H1 (cell line): ENCODE results near the gene HSD3B1. TPM values are rescaled to one million over a fixed set of nuclear protein-coding genes. Genes with fewer than 3 reads are reported as not detected.

Source experiments
- CTCF ChIA-PET: fragments of 300-600 bp; sonication (Branson Sonifier 250); formaldehyde crosslinking; loops from one replicate; lab custom pipeline; 2021; ENCODE audit not compliant: partially characterized antibody; lab: Charles Lee
- POLR2A ChIA-PET: fragments of 300-600 bp; sonication (Branson Sonifier 250); formaldehyde crosslinking; loops from one replicate; lab custom pipeline; 2021; ENCODE audit warnings: inconsistent platforms; ENCODE audit not compliant: partially characterized antibody; lab: Charles Lee
- DNase-seq, 2 experiments: peaks; one replicate each; pipeline versions ENCODE4 v3.0.0 to v3.0.0-alpha.2; 2010 to 2022; ENCODE audit warnings: low spot score in 2 of 2, low read depth in 1 of 2, mixed read lengths in 1 of 2
- FAIRE-seq: peaks from 2 replicates; lab custom pipeline; 2011; peaks lifted over from hg19 to GRCh38; lab: Jason Lieb, UNC
- H2AFZ ChIP-seq: 2 replicates; pipeline ENCODE4 v1.8.1; 2012; ENCODE audit warnings: low read length, inconsistent platforms
- H2AK5ac ChIP-seq: 2 replicates; pipeline ENCODE4 v1.6.1; 2013; ENCODE audit warnings: low read depth, low read length
- H2BK120ac ChIP-seq: replicated peaks from 2 replicates; pipeline ENCODE3; 2013; ENCODE audit warnings: low read depth, low read length, inconsistent platforms
- H2BK12ac ChIP-seq: 2 replicates; pipeline ENCODE4 v1.6.1; 2013; ENCODE audit warnings: low read depth, low read length
- H2BK15ac ChIP-seq: 2 replicates; pipeline ENCODE4 v1.6.1; 2013; ENCODE audit warnings: low read length
- H2BK20ac ChIP-seq: 2 replicates; pipeline ENCODE4 v1.6.1; 2013; ENCODE audit warnings: low read length
- H2BK5ac ChIP-seq: 2 replicates; pipeline ENCODE4 v1.6.1; 2013; ENCODE audit warnings: low read depth, low read length
- H3K14ac ChIP-seq: 2 replicates; pipeline ENCODE4 v1.6.1; 2013; ENCODE audit warnings: inconsistent platforms; ENCODE audit not compliant: insufficient read length
- H3K18ac ChIP-seq: 2 replicates; pipeline ENCODE4 v1.6.1; 2013; ENCODE audit warnings: low read length; ENCODE audit errors: extremely low read depth
- H3K23ac ChIP-seq: 2 replicates; pipeline ENCODE4 v1.6.1; 2013; ENCODE audit warnings: inconsistent platforms; ENCODE audit not compliant: insufficient read length
- H3K23me2 ChIP-seq: 2 replicates; pipeline ENCODE4 v1.6.1; 2013; ENCODE audit warnings: low read depth, low read length
- H3K27ac ChIP-seq: 2 replicates; pipeline ENCODE4 v1.6.1; 2011; ENCODE audit warnings: low read depth, low read length, inconsistent platforms
- H3K27me3 ChIP-seq, 4 experiments: replicated peaks in 1 of 4; 1 replicate in 1 of 4; 2 replicates in 3 of 4; pipeline versions ENCODE4 v1.6.1 to v1.8.1; 2011 to 2013; ENCODE audit warnings: low read length in 3 of 4, mild to moderate bottlenecking in 3 of 4, inconsistent platforms in 2 of 4, mixed read lengths in 2 of 4, moderate library complexity in 1 of 4; ENCODE audit not compliant: control insufficient read depth in 3 of 4, insufficient read depth in 3 of 4; ENCODE audit errors: extremely low read depth in 1 of 4
- H3K36me3 ChIP-seq, 4 experiments: 2 replicates each; pipeline versions ENCODE4 v1.6.1 to v1.8.1; 2011 to 2013; ENCODE audit warnings: mild to moderate bottlenecking in 4 of 4, low read length in 3 of 4, moderate library complexity in 2 of 4, control low read depth in 1 of 4, inconsistent platforms in 1 of 4; ENCODE audit not compliant: insufficient read depth in 4 of 4, control insufficient read depth in 2 of 4
- H3K4ac ChIP-seq: replicated peaks from 2 replicates; pipeline ENCODE3; 2013; ENCODE audit warnings: low read length, low read depth, mixed read lengths, inconsistent platforms; ENCODE audit not compliant: insufficient read length
- H3K4me1 ChIP-seq, 4 experiments: replicated peaks in 1 of 4; 1 replicate in 1 of 4; 2 replicates in 3 of 4; pipeline versions ENCODE4 v1.6.1 to v1.8.1; 2011 to 2013; ENCODE audit warnings: low read length in 3 of 4, inconsistent platforms in 2 of 4, mixed read lengths in 1 of 4; ENCODE audit not compliant: insufficient read depth in 4 of 4, control insufficient read depth in 3 of 4
- H3K4me2 ChIP-seq, 2 experiments: 2 replicates each; pipeline versions ENCODE4 v1.6.1 to v1.8.1; 2011 to 2013; ENCODE audit warnings: low read depth in 2 of 2, low read length in 2 of 2, control low read depth in 1 of 2, inconsistent platforms in 1 of 2, mild to moderate bottlenecking in 1 of 2; ENCODE audit not compliant: insufficient read depth in 1 of 2
- H3K4me3 ChIP-seq, 4 experiments: fragments of 200-600, 300-600 bp in 1 of 4; sonication (generic), shearing (Covaris generic), sonication (Bioruptor Twin) in 1 of 4; 2 replicates each; pipeline versions ENCODE4 v1.5.1 to v1.8.1; 2011 to 2016; ENCODE audit warnings: low read length in 4 of 4, low read depth in 3 of 4, control low read depth in 2 of 4, inconsistent platforms in 2 of 4, mild to moderate bottlenecking in 2 of 4, mixed read lengths in 1 of 4, moderate library complexity in 1 of 4; ENCODE audit not compliant: insufficient read depth in 2 of 4; ENCODE audit errors: extremely low read depth in 1 of 4
- H3K56ac ChIP-seq: replicated peaks from 2 replicates; pipeline ENCODE3; 2013; ENCODE audit warnings: low read depth, mild to moderate bottlenecking, mixed read lengths, low read length, inconsistent platforms; ENCODE audit not compliant: insufficient read length
- H3K79me1 ChIP-seq: 2 replicates; pipeline ENCODE4 v1.6.1; 2013; ENCODE audit warnings: low read depth, low read length, control low read depth
- H3K79me2 ChIP-seq, 2 experiments: 2 replicates each; pipeline versions ENCODE4 v1.6.1 to v1.8.1; 2012 to 2013; ENCODE audit warnings: low read length in 2 of 2, mild to moderate bottlenecking in 2 of 2, inconsistent platforms in 1 of 2; ENCODE audit not compliant: insufficient read depth in 2 of 2, control insufficient read depth in 1 of 2
- H3K9ac ChIP-seq, 4 experiments: replicated peaks in 1 of 4; 1 replicate in 1 of 4; 2 replicates in 3 of 4; pipeline versions ENCODE4 v1.6.1 to v1.8.1; 2011 to 2013; ENCODE audit warnings: low read depth in 3 of 4, low read length in 3 of 4, control low read depth in 2 of 4, mild to moderate bottlenecking in 2 of 4, moderate library complexity in 2 of 4, inconsistent platforms in 1 of 4; ENCODE audit errors: extremely low read depth in 1 of 4
- H3K9me3 ChIP-seq, 2 experiments: 2 replicates each; pipeline versions ENCODE4 v1.6.1 to v1.8.1; 2012 to 2013; ENCODE audit warnings: mild to moderate bottlenecking in 2 of 2, moderate library complexity in 2 of 2, control low read depth in 1 of 2, inconsistent platforms in 1 of 2, low read depth in 1 of 2, low read length in 1 of 2, mixed read lengths in 1 of 2; ENCODE audit not compliant: insufficient read depth in 2 of 2
- H4K20me1 ChIP-seq, 2 experiments: replicated peaks in 1 of 2; 2 replicates each; pipeline versions ENCODE3 to v1.8.1; 2011 to 2013; ENCODE audit warnings: inconsistent platforms in 2 of 2, low read length in 2 of 2, mild to moderate bottlenecking in 1 of 2; ENCODE audit not compliant: insufficient read depth in 2 of 2, control insufficient read depth in 1 of 2
- H4K5ac ChIP-seq: 2 replicates; pipeline ENCODE4 v1.6.1; 2013; ENCODE audit warnings: low read length, low read depth, mixed read lengths, inconsistent platforms; ENCODE audit not compliant: insufficient read length
- H4K8ac ChIP-seq: 2 replicates; pipeline ENCODE4 v1.8.0; 2013; ENCODE audit warnings: mild to moderate bottlenecking, moderate library complexity, low read length, inconsistent platforms; ENCODE audit not compliant: insufficient read depth; ENCODE audit errors: extremely low read depth
- H4K91ac ChIP-seq: replicated peaks from 2 replicates; pipeline ENCODE3; 2013; ENCODE audit warnings: low read length, mixed read lengths, inconsistent platforms; ENCODE audit not compliant: insufficient read length
- CBX5 ChIP-seq: fragments of 300-800, 300-1000 bp; sonication (generic); IDR thresholded peaks from 2 replicates; pipeline ENCODE4 v1.7.1; 2016; ENCODE audit warnings: antibody characterized with exemption, low read length, low read depth
- CTCF ChIP-seq, 3 experiments: IDR thresholded peaks; 1 replicate in 2 of 3; 2 replicates in 1 of 3; pipeline versions ENCODE4 v1.5.1 to v1.6.1; 2011; ENCODE audit warnings: low read length in 3 of 3, mild to moderate bottlenecking in 3 of 3, inconsistent platforms in 2 of 3, low read depth in 1 of 3, moderate library complexity in 1 of 3; ENCODE audit not compliant: insufficient read depth in 1 of 3; ENCODE audit errors: control extremely low read depth in 1 of 3
- GABPA ChIP-seq: IDR thresholded peaks from 2 replicates; pipeline ENCODE4 v1.6.1; 2011; ENCODE audit warnings: mild to moderate bottlenecking, low read length, moderate library complexity, borderline replicate concordance; ENCODE audit not compliant: insufficient read depth
- HDAC2 ChIP-seq, 2 experiments: fragments of 300-600 bp in 1 of 2; sonication (generic) in 1 of 2; IDR thresholded peaks; 2 replicates each; pipeline ENCODE4 v1.6.1; 2011 to 2012; ENCODE audit warnings: low read depth in 2 of 2, low read length in 2 of 2, mild to moderate bottlenecking in 2 of 2, moderate library complexity in 2 of 2, borderline replicate concordance in 1 of 2, inconsistent platforms in 1 of 2
- JUN ChIP-seq: IDR thresholded peaks from 2 replicates; pipeline ENCODE4 v1.6.1; 2011; ENCODE audit warnings: low read depth, mild to moderate bottlenecking, improper control_type of control experiment, low read length
- KDM1A ChIP-seq: fragments of 200-600, 300-600 bp; sonication (generic); IDR thresholded peaks from 2 replicates; pipeline ENCODE4 v1.7.1; 2016; ENCODE audit warnings: mild to moderate bottlenecking, low read length, borderline replicate concordance
- KDM4A ChIP-seq: IDR thresholded peaks from one replicate; pipeline ENCODE4 v1.7.1; 2012; ENCODE audit warnings: low read depth, mild to moderate bottlenecking, moderate library complexity, low read length, inconsistent platforms; ENCODE audit not compliant: severe bottlenecking
- MAFK ChIP-seq: IDR thresholded peaks from 2 replicates; pipeline ENCODE4 v1.6.1; 2012; ENCODE audit warnings: low read depth, mild to moderate bottlenecking, improper control_type of control experiment, low read length
- POU5F1 ChIP-seq: IDR thresholded peaks from 2 replicates; pipeline ENCODE4 v1.6.1; 2011; ENCODE audit warnings: low read depth, mild to moderate bottlenecking, low read length, moderate library complexity
- RAD21 ChIP-seq, 2 experiments: IDR thresholded peaks in 1 of 2; conservative IDR thresholded peaks in 1 of 2; 2 replicates each; pipeline ENCODE4 v1.6.1; 2011; ENCODE audit warnings: low read depth in 2 of 2, low read length in 2 of 2, improper control_type of control experiment in 1 of 2, inconsistent platforms in 1 of 2, mild to moderate bottlenecking in 1 of 2, moderate library complexity in 1 of 2
- YY1 ChIP-seq: IDR thresholded peaks from 2 replicates; pipeline ENCODE4 v1.6.1; 2011; ENCODE audit warnings: low read depth, mild to moderate bottlenecking, low read length
- WGBS, 2 experiments: shearing (Covaris generic) in 1 of 2; methylation state at CpG; one replicate each; pipeline versions ENCODE4 v1.1.6 to v1.1.7; 2013 to 2015; ENCODE audit warnings: low lambda C conversion rate in 2 of 2, mixed read lengths in 2 of 2, inconsistent platforms in 1 of 2, low coverage in 1 of 2, missing lambda C conversion rate in 1 of 2; ENCODE audit not compliant: insufficient replicate concordance in 2 of 2, insufficient coverage in 1 of 2, insufficient read length in 1 of 2; ENCODE audit errors: extremely low coverage in 1 of 2, missing lambda C conversion rate in 1 of 2; 5-methylcytosine and 5-hydroxymethylcytosine counted together
- polyA plus RNA-seq, 7 experiments: library from polyadenylated mRNA; depleted of rRNA in 3 of 7; stranded (reverse) in 5 of 7; unstranded in 2 of 7; fragments of >200 nt in 5 of 7; fragments of 200-250 nt in 2 of 7; gene quantifications; 1 replicate in 5 of 7; 2 replicates in 1 of 7; 4 replicates in 1 of 7; pipeline versions ENCODE4 v1.2.1 to v1.2.3, GENCODE V29; 2011 to 2013; ENCODE audit warnings: missing spikeins in 2 of 7, mixed read lengths in 2 of 7
- total RNA-seq: library from RNA; stranded (reverse); fragmentation: NEBNext Ultra II Directional; extraction: Animal tissue kit (Norgen Biotek cat#: 25700); gene quantifications from 2 replicates; pipeline ENCODE4 v1.2.1, GENCODE V29; 2021

The HSD3B1 gene
- total and polyA plus RNA-seq, 2 of the 8 experiments (the other 6 are each of a cell fraction or from before 2014, with no cell fraction given) = not detected

- Histone ChIP-seq H4K8ac (no peak overlapping the region), H3K23ac (no peak overlapping the region), H3K18ac (no peak overlapping the region), H2BK120ac (no peak overlapping the region), H4K91ac (no peak overlapping the region), H3K4ac (no peak overlapping the region), H3K23me2 (no peaks in the 10 kb centered on the region; the same call in 1 of the 2 replicates), H3K9ac (no peak overlapping the region), H4K5ac (no peak overlapping the region), H3K27me3 (no peaks in the 10 kb centered on the region), H3K79me1 (no peaks in the 10 kb centered on the region), H2BK20ac (no peak overlapping the region), H2BK5ac (no peak overlapping the region), H3K36me3 (no peaks in the 10 kb centered on the region), H3K9me3 (no peaks in the 10 kb centered on the region), H4K20me1 (no peaks in the 10 kb centered on the region), H3K4me3 (no peak overlapping the region), H3K4me1 (no peaks in the 10 kb centered on the region), H3K4me2 (no peak overlapping the region), H2AFZ (no peak overlapping the region), H3K79me2 (no peaks in the 10 kb centered on the region), H3K56ac (no peak overlapping the region), H2BK15ac (no peak overlapping the region), H3K14ac (no peak overlapping the region), H2AK5ac (no peak overlapping the region), H3K27ac (no peak overlapping the region), H2BK12ac (no peak overlapping the region)
- WGBS, 2 experiments = 90% methylated on average over 2 of the region's 2 CpGs; no CpG with 5 or more reads in 1 of the 2 experiments
- ChIA-PET CTCF (interaction anchor here (1.2 to 2.2 kb wide), 3 partner anchors 13 to 116 kb away, joined by 3 to 14 read pairs (median 3); no protein-coding TSS in a partner anchor), POLR2A (no interaction called here)
- no peak for DNase-seq
- FAIRE-seq = no peak
- TF ChIP-seq YY1 (no peak), CBX5 (no peak), GABPA (no peak), HDAC2 (IDR thresholded peaks at IDR 0.05; ENCODE audit: borderline replicate concordance in 1 of 2, low read depth in 2 of 2, low read length in 2 of 2) (no peak), POU5F1 (no peak), KDM1A (no peak), KDM4A (no peak), MAFK (no peak), CTCF (IDR thresholded peaks at IDR 0.05; ENCODE audit: control extremely low read depth in 1 of 3, insufficient read depth in 1 of 3, low read depth in 1 of 3, low read length in 3 of 3) (no peak), RAD21 (IDR thresholded peaks at IDR 0.05 in 1 of 2, conservative IDR thresholded peaks at IDR 0.05 in 1 of 2; ENCODE audit: low read depth in 2 of 2, low read length in 2 of 2) (no peak), JUN (no peak)
Measured at GRCh38 chr1:119489201-119489600, 17.8 kb upstream of the HSD3B1 start.
